HG03103 (cell line): ENCODE data around the gene STAMBP.
"Not testable (repeated sequence)": the region's sequence is repeated elsewhere in the genome, so short reads cannot be mapped to it uniquely, and the experiment has no call there.

ENCODE experiments used
- ATAC-seq: cut with Tn5 transposase; IDR thresholded peaks from one replicate; pipeline ENCODE4 v1.9.1; 2021; ENCODE audit warnings: low read depth; ENCODE audit not compliant: unreplicated experiment

Gene STAMBP

DNA sequence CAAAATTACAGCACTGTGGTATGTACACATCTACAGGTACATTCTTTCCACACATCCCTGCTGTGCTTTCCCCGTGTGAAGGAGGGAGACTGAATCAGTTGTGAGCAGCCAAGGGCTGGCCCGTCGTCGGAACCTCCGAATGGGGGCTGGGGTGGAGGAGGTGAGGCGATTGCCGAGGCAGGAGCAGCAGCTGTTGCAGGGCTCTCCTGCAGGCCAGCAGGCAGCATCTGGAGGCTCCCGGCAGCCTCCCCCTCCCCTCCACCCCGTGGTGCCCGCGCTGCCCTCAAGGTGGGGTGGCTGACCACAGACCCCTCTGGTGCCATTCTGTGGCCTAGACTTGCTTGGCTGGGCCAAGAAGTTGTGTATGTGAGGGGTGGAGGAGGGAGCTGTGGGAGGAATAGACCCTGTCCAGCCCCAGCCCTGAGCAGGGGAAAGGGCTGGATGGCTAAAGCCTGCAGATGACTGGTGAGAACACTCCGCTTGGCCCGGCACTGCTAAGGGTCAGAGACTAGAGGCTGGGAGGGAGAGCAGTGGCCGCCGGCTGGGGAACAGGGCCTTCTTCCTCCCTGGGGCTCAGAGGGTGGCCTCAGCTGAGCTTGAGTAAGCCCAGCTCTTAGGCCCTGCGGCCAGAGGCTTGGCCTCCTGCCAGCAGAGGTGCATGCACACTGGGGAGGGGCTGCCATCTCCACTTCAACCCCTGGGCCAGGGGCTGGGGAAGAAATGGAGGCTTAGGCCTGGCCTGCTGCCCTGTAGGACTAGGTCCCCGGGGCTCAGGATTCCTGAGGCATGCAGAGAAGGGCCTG lies 7.6 kb downstream of the STAMBP start:
- ATAC-seq, result no peak

DNA sequence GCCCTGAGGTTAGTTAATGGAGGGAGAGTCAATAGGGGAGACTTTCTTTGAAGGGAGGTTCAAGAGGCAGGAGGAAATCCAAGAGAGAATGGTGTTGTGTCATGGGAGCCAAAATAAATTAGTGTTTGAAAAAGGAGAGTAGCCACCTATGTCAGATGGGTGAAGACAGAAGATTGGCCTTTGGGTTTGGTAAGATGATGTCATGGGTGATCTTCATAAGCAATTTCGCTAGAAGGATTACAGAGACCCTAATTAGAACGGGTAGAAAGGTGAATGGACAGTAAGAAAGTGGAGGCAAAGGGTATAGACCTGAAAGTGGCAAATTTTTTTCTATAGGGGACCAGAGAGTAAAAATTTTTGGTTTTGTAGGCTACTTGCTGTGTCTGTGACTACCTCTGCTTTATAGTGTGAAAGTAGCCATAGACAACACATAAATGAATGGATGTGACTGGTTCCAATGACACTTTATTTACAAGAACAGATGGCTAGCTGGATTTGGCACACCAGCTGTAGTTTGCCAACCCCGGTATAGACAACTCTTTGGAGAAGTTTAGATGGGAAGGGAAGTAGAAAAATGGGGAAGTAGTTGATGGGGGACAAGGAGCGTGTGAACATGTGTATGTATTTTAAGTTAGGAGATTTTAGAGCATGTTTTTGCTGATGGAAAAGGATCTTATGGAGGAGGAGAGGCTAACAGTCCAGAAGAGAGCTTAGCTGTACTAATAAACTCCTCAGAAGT lies 9.3 kb downstream of the STAMBP start:
- ATAC-seq, result no peak

DNA sequence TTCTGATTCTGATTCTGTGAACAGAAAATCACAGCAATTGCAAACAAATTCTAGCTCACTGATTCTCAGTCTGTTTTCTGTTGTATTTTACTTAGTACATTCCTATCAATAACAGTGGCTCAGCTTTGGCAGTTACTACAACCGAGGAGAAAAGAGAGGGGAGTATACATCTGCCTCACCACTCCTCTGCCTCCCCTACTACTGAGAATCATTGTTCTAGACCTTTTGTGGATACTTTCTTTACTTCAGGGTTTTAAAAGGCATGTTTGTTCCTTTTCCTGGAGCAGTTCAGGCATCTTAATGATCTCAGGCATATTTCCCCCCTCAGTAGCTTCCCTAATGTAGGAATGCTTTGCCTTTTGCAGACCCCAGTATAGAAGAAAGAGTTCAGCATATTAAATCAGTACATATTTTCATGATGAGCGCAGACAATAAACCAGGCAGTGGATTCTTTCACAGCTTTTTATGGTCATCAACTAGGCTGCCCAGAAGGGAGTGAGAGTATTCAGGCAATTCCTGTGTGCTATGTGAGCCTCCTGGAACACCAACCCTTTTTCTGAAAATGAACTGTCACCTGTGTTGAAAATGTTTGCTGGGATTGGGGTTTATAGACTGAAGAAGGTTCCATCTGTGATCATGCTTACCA lies 10.3 kb downstream of the STAMBP start:
- ATAC-seq, result no peak

DNA sequence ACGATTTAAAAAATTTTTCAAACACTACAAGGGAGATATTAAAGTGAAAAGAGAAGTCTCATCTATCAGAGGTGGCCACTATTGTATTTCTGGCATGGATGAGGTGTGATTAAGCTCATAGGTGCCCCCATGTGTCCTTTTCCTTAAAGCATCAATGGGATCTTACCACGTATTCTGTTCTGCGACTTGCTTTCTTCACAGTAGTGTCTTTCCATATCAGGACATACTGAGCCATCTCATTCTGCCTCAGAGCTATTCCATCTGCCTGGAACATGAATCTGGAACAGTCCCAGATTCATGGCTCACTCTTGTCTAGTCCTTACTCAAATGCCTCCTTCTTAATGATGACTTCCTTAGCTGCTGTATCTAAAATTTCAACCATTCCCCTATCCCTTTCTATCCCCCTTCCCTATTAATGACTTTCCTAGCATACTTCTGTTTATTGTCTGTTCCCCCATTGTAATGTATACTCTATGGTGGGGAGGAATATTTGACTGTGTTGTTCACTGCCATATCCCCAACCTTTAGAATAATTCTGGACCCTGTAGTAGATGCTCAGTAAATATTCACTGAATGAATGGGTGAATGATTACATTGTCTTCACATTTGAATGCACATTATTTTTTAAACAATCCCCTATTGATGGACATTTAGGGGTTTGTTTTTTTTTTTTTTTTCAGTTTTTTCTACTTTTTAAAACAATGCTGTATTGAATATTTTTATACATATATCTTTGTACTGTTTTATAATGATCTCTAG lies 11.1 kb downstream of the STAMBP start:
- no peak for ATAC-seq

DNA sequence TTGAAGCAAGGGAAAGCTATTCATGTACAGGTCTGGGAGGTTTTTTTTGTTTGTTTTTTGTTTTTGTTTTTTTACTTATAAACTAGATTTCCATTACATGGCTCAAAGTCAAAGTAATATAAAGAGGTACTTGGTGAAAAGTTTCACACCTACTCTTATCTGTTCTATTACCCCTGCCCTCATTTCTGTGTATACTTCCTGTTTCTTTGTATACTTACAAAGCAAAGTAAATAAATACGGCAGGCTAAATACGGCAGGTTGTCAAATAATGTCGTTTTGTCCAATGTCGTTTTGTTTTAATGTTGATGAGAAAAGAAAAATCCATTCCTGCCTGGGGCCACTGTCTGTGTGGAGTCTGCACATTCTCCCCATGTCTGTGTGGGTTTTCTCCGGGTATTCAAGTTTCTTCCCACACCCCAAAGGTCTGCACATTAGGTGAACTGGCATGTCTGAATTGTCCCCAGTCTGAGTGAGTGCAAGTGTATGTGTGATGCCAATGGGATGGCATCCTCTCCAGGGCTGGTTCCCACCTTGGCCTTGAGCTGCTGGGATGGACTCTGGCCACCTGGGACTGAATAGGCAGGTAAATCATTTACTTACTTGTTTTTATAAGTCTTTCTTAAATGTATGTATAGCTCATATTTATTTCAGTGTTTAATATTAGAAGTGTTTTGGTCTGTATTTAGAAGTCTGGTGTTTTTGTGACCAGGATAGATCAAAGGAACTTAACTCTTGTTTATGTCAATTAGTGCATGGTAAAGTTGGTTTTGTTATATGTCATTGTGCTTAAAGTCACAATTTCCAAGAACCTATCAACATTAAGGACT lies 13.4 kb downstream of the STAMBP start:
- no peak for ATAC-seq

DNA sequence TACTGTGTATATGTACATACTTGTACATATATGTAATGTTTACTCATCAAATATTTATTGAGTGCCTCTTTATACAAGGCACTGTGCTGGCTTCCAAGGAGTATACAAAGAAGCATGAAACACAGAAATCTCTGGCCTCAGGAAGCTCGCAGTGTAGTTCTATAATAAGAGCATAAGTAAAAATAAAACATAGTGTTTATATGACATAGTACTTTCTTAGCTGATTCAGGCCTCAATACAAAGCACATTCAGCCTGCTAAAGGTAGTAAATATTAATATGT lies 13.9 kb downstream of the STAMBP start:
- no peak for ATAC-seq

DNA sequence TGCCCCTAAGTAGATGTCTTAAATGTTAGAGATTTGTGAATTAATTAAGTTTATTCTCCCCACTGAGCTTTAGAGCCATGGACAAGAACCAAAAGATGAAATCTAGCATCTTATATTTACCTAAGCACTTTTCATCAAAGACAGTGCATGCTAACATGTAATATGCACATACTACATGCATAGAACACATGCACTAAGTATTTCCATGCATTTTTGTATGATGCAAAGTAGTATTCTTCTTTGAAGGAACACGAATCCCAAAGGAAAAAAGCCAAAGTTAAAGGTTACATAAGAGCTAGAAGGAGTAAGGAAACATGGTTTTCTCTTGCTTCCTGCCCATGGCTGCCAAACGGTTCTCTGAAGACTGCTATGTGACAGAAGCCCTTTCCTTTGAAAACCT lies 15.3 kb downstream of the STAMBP start:
- no peak for ATAC-seq

DNA sequence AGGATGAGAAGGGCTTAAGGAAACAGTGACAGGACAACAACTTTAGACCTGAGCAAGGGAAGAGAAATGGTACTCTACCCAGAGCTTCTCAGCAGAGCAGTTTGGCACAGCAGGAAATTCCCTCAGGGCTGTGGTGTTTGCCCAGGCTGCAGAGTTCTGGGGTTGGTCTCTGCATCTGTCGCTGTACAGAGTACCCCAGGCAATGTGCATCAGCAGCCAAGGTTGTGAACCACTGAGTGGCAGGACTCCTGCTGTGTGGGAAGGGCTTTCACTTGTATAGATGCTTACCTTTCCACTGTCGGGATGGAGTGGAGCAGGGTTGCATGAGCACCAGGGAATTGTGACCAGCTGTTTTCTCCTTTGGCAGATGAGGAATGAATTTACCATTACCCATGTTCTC lies 21.2 kb downstream of the STAMBP start:
- no peak for ATAC-seq

DNA sequence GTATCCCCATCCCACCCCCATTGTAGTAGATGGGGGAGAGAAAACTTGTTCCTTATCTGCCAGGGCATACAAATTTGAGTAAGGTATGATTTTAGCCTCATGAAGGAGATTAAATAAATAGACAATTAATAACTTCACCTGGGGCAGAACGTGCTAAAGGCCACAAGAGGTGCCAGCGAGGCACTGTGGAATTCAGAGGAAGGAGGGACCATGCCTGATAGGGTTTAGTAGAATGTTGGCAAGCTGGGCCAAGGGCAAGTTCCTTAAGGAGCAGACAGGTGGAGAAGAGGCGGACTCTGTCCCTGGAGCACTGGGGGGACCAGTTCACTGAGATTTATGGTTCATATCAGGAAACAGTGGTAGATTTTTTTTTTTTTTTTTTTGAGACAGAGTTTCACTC lies 22.5 kb downstream of the STAMBP start:
- ATAC-seq, result no peak

DNA sequence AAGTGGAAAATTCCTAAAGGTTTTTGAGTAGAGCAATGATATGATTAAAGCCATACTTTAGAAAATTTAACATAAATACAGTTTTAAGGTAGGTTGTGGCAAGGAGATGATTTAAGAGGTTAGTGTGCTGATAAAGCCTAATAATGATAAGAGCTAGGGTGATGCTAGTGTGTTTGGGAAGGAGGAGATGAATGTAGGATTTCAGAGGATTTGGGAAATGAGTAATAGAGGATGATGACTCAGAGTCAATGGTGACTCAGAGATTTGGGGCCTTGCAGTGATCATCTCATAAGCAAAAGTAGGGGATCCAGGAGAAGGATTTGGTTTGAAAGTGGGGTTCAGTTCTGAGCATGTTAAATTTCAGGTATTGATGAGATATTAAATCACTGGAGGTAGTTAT lies 23.3 kb downstream of the STAMBP start:
- ATAC-seq, result no peak

DNA sequence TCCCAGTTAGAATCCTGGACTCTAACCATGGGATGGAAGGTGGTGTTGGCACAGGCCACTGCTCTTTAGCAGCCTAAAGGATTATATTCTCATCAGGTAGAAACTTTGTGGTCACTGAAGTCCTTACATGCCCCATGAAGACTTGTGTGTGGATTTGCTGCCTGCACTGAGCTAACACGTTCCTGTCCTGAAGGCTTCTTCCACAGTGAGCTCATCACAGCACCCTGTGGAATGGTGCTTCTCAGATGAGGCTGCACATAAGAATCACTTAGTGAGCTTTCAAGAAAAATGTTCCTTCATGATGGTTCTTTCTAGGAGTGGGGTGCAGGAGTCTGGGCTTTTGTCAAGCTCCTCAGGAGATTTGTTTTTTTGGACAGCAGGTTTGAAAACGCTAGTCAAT lies 26.8 kb downstream of the STAMBP start:
- ATAC-seq, result no peak

DNA sequence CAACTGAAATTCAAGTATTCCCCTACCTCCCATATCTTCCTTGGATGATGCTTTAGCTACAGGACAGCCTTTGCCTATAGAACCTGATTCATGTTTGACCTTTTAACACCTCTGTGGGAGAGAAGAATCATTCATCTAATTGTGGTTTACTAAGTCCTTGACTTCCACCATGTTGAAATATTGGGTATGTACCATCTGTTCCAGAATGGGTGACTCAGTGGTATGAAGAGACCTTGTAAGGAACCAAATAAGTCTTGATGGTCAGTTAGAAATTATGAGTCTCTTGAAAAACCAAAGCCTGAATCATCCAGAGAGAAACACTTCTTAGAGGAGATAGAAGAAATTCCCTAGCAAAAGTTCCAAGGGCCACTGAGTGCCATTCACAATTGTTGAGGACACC lies 27.5 kb downstream of the STAMBP start:
- ATAC-seq, result no peak

DNA sequence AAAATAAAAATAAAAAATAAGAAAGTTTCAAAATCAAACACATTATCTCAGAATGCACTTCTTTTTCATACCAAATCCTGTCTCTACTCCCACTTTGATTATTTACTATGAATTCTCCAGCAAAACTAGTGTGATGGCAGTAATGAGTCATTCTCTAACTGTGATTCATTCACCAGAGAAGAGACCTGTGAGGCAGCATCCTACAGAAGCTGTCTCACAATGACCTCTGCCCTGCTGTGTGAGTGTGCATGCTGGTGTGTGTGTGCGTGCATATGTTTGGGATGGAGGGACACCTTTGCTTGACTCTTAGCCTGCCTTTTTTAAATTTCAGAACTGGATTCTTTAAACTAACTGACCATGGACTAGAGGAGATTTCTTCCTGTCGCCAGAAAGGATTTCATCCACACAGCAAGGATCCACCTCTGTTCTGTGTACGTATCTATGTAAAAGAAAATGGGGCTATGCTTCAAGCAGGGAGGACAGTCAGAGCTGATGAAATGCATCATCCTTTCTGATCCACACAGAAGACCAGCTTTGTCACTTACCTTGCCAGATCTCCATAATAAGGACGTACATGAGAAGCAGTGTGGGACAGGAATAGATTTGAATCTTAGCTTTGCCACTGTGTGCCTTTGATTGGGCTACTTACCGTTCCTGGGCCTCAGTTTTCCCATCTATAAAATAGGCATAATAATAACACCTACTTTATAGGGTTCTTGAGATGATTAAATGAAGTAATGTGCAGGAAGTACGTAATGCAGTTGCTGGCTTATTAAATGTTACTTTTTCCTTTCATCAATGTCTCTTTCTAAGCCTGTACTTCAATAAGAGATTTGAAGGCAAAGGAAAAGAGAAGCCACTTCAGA lies 31.2 kb downstream of the STAMBP start:
- ATAC-seq, result no peak

DNA sequence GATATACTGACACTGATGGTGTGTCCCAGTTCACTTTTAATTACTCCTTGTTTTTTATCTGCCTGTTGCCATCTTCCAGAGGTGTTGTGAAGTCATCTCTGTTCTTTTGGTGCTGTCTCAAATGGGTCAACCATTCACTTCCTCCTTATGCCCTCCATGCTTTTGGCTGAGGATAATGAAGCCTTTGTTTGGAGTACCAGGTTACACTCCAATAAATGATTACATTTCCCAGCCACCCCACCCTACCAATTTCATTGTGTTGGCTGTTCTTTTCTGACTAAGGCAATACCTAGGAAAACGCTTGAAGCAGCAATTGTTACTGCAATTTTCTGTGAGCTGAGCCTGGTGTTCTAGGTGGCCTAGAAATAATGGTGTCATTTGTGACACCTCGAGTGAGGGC lies 34.2 kb downstream of the STAMBP start:
- ATAC-seq, result no peak

DNA sequence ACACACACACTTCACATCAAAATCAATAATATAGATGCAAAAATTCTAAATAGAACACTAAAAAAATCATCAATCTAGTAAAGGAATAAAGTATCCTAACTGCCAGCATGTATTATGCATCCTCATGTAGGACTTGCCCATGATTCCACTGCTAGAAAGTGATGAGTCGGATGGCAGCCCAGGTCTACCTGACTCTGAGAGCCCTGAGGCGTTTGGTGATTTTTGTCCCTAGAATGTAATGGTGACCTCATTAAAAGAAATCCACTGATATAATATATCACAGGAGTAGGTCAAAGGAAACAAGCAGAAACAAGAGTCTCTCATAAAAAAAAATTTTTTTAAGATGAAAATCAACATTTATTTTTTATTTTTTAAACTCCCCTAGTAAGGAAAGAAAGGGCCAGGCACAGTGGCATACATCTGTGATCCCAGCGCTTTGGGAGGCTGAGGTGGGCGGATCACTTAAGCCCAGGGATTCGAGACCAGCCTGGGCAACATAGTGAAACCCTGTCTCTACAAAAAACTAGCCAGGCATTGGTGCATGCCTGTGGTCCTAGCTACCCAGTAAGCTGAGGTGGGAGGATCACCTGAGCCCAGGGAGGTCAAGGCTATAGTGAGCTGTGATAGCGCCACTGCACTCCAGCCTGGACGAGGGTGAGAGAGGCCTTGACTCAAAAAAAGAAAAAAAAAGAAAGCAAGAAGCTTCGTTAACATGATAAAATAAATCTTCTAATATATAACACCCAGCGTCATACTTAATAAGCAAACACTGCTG lies 39.6 kb downstream of the STAMBP start:
- no peak for ATAC-seq

DNA sequence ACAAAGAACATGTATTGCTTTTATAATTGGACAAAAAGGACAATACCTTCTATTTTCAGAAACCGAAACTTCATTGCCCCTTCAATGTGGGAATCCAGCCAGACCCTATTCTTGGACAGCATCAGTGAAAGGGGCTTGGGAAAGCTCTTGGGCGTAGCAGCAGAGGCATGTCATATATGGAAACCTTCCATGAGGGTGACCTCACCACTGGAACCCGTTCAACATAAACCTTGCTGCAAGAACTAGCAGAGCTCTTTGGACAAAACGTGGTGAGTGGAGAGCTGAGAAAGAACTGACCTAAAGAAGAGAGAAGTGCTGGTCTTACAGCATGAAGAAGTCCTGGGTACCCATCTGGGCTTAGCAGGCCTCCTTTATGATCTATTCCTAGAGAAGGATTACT lies 41.3 kb downstream of the STAMBP start:
- no peak for ATAC-seq

DNA sequence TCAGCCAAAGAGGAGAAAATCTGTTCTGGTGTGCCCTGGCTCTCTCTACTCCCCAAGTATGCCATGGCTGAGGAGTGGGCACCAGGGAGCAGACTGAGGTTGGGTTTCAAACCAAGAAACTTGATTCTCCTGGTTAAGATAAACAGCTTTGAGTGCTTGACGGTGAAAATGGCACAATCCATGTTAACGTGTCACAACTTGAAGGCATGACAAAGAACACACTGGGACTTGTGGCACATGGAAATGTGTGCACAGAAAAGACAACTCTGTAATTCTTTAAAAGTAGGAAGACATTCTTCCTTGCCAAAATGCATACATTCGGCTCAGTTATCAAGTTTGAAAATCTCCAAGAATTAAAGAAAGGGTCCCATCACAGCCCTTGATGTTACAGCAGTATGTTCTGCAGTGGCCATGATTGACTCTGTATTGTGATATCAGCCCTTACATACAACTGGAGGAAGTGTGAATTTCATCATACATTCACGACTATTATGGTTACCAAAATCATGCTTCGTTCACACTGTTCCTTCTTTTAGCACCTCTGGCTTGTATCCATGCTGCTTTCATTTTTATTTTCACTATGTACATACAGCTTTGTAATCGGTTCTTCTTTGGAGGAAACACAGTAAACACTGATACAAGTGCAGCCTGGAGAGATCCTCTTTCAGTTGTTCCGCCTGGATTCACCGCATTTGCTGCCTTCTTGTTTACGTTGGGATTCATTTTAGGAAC lies 48.5 kb downstream of the STAMBP start:
- no peak for ATAC-seq

DNA sequence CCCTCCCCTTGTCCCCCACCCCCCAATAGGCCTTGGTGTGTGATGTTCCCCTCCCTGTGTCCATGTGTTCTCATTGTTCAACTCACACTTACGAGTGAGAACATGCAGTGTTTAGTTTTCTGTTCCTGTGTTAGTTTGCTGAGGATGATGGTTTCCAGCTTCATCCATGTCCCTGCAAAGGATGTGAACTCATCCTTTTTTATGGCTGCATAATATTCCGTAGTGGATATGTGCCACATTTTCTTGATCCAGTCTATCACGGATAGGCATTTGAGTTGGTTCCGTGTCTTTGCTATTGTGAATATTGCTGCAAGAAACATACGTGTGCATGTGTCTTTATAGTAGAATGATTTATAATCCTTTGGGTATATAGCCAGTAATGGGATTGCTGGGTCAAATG lies 49.2 kb downstream of the STAMBP start:
- not testable (repeated sequence) for ATAC-seq
